Mucosa of gallbladder (tissue), 1 donor: Measurements from ENCODE around the gene PLIN5. TPM values are rescaled to one million over a fixed set of nuclear protein-coding genes. Genes with fewer than 3 reads are reported as not detected.

Source experiments
- DNase-seq: peaks from one replicate; pipeline ENCODE4 v3.0.0-alpha.2; 2020; ENCODE audit warnings: low spot score
- total RNA-seq: library from RNA; stranded (reverse); gene quantifications from one replicate; pipeline ENCODE4 v1.2.1, GENCODE V29; 2021
- donor health status: DM: no; HTN: no; CAD: no.

PLIN5 gene
- total RNA-seq, 1 donor from 2014 or later, result 13.6 TPM

- no peak for DNase-seq
Observed at GRCh38 chr19:4504891-4505569, 30.0 kb downstream of the PLIN5 start.

GRCh38 chr19:4504297-4504701 lies 30.7 kb downstream of the PLIN5 start:
- no peak for DNase-seq

GRCh38 chr19:4503825-4504170 lies 31.2 kb downstream of the PLIN5 start:
- DNase-seq, result no peak

GRCh38 chr19:4503132-4503824 lies 31.7 kb downstream of the PLIN5 start:
- DNase-seq, result no peak

- no peak for DNase-seq
Observed at GRCh38 chr19:4502282-4503131, 32.5 kb downstream of the PLIN5 start.

- no peak for DNase-seq
Observed at GRCh38 chr19:4501691-4502090, 33.3 kb downstream of the PLIN5 start.

GRCh38 chr19:4500841-4501591 lies 34.0 kb downstream of the PLIN5 start:
- DNase-seq, result no peak

GRCh38 chr19:4499855-4500254 lies 35.2 kb downstream of the PLIN5 start:
- no peak for DNase-seq

GRCh38 chr19:4499318-4499717 lies 35.7 kb downstream of the PLIN5 start:
- no peak for DNase-seq

GRCh38 chr19:4498694-4499093 lies 36.3 kb downstream of the PLIN5 start:
- DNase-seq, result no peak

GRCh38 chr19:4497770-4498389 lies 37.1 kb downstream of the PLIN5 start:
- DNase-seq, result no peak

GRCh38 chr19:4496304-4496703 lies 38.7 kb downstream of the PLIN5 start:
- no peak for DNase-seq

- no peak for DNase-seq
Observed at GRCh38 chr19:4495471-4495870, 39.6 kb downstream of the PLIN5 start.

- no peak for DNase-seq
Observed at GRCh38 chr19:4494691-4495064, 40.3 kb downstream of the PLIN5 start.

GRCh38 chr19:4493929-4494690 lies 40.9 kb downstream of the PLIN5 start:
- no peak for DNase-seq

- DNase-seq, result no peak
Observed at GRCh38 chr19:4493104-4493928, 41.7 kb downstream of the PLIN5 start.

- DNase-seq, result no peak
Observed at GRCh38 chr19:4492337-4493103, 42.5 kb downstream of the PLIN5 start.

- no peak for DNase-seq
Observed at GRCh38 chr19:4491446-4491845, 43.6 kb downstream of the PLIN5 start.

- DNase-seq, result no peak
Observed at GRCh38 chr19:4488496-4488895, 46.5 kb downstream of the PLIN5 start.
